ENCODE results near the gene RNF208. TPM values are rescaled to one million over a fixed set of nuclear protein-coding genes. Genes with fewer than 3 reads are reported as not detected.
"Not testable (repeated sequence)": the region's sequence is repeated elsewhere in the genome, so short reads cannot be mapped to it uniquely, and the experiment has no call there.

Gene RNF208
- total RNA-seq, 1 donor, result 0.45 TPM

GRCh38 chr9:137262909-137263285, 40.9 kb upstream of the RNF208 start:
- DNase-seq (ENCODE audit: low read depth), result no peak
- TF ChIP-seq CTCF (IDR thresholded peaks at IDR 0.05; ENCODE audit: insufficient read depth, low read length), result no peak
- H3K4me3 ChIP-seq (ENCODE audit: low read depth, low read length), result no peak overlapping the region

GRCh38 chr9:137262173-137262908, 40.3 kb upstream of the RNF208 start:
- H3K4me3 ChIP-seq (ENCODE audit: low read depth, low read length), result not testable (repeated sequence)
- peak; percentile 42 for TF ChIP-seq CTCF (IDR thresholded peaks at IDR 0.05; ENCODE audit: insufficient read depth, low read length)
- peak; percentile 50 for DNase-seq (ENCODE audit: low read depth)

GRCh38 chr9:137256856-137257255, 34.8 kb upstream of the RNF208 start:
- no peak for DNase-seq (ENCODE audit: low read depth)

GRCh38 chr9:137256362-137256761, 34.3 kb upstream of the RNF208 start:
- peak overlapping the region; percentile 93 for H3K4me3 ChIP-seq (ENCODE audit: low read depth, low read length)
- TF ChIP-seq CTCF (IDR thresholded peaks at IDR 0.05; ENCODE audit: insufficient read depth, low read length), result no peak
- no peak for DNase-seq (ENCODE audit: low read depth)

More at GRCh38 chr9:137256856-137257255, 34.8 kb upstream of the RNF208 start:
- H3K4me3 ChIP-seq (ENCODE audit: low read depth, low read length), result peak overlapping the region; percentile 93
- no peak for TF ChIP-seq CTCF (IDR thresholded peaks at IDR 0.05; ENCODE audit: insufficient read depth, low read length)

GRCh38 chr9:137255448-137256114, 33.5 kb upstream of the RNF208 start:
- DNase-seq (ENCODE audit: low read depth), result peak; percentile 22
- H3K4me3 ChIP-seq (ENCODE audit: low read depth, low read length), result peak overlapping the region; percentile 93
- TF ChIP-seq CTCF (IDR thresholded peaks at IDR 0.05; ENCODE audit: insufficient read depth, low read length), result no peak

GRCh38 chr9:137254624-137255447, 32.8 kb upstream of the RNF208 start, which contains the start of gene NELFB:
Gene NELFB, plus strand, starts transcription at chr9:137255327.
- DNase-seq (ENCODE audit: low read depth), result peak; percentile 85
- TF ChIP-seq CTCF (IDR thresholded peaks at IDR 0.05; ENCODE audit: insufficient read depth, low read length), result no peak
- peak within 1 kb of the TSS; percentile 93 for H3K4me3 ChIP-seq (ENCODE audit: low read depth, low read length)
